ENCODE data around the gene SHLD1. TPM values are rescaled to one million over a fixed set of nuclear protein-coding genes. Genes with fewer than 3 reads are reported as not detected.

Gene SHLD1
- total RNA-seq, 2 donors from 2014 or later: 6.4 to 10.5 TPM

DNA sequence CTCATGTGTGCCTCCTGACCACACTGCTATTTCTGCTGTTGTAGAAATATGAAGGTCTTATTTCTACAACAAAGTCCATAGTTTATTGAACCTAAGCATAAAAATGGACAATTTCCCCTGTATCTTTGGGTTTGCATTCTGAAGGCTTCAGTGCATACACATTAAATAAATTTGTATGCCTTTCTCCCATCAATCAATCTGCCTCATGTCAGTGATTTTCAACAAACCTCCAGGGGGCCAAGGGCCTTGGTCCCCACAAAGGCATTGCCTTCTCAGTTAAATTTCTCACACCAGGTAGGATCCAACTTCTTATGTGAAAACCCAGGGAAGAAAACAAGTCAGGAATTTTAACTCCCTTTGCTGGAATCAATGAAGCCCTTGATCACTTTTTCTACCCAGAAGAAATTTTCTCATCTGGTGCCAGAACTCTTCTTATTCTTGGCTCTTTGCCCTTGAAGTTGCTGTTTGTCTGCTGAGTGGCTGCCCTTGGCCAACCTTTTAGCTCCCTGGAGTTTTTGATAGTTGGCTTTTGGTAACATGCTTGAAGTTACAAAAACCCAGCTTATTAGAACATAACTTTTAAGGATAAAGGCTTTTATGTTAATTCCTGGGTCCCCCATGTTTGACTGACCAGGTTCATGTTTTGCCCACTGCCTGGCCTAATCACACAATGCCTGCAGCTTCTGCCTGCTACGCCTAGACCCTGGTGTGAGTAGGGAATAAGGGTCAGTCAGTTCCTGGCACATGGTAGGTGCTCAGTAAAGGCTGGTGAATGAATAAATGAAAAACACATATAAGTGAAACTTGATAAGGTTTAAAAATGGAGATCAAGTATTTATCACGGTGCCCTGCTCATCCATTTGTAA, 37.0 kb downstream of the SHLD1 start:
- intact Hi-C loops (cut with DNase I): loop anchor here (2.0 to 5.0 kb wide), 3 partner anchors 60 to 260 kb away; no protein-coding TSS in a partner anchor
- TF ChIP-seq POLR2AphosphoS5 (IDR thresholded peaks at IDR 0.05) (no peak), POLR2A (IDR thresholded peaks at IDR 0.05) (no peak)
- TF ChIP-seq, protein P1, sequence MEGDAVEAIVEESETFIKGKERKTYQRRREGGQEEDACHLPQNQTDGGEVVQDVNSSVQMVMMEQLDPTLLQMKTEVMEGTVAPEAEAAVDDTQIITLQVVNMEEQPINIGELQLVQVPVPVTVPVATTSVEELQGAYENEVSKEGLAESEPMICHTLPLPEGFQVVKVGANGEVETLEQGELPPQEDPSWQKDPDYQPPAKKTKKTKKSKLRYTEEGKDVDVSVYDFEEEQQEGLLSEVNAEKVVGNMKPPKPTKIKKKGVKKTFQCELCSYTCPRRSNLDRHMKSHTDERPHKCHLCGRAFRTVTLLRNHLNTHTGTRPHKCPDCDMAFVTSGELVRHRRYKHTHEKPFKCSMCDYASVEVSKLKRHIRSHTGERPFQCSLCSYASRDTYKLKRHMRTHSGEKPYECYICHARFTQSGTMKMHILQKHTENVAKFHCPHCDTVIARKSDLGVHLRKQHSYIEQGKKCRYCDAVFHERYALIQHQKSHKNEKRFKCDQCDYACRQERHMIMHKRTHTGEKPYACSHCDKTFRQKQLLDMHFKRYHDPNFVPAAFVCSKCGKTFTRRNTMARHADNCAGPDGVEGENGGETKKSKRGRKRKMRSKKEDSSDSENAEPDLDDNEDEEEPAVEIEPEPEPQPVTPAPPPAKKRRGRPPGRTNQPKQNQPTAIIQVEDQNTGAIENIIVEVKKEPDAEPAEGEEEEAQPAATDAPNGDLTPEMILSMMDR (IDR thresholded peaks at IDR 0.05): no peak
- Histone ChIP-seq H3K4me1 (replicated peaks) (peaks cover 4% of the 10 kb centered on the region), H3K27me3 (replicated peaks; ENCODE audit: insufficient read depth) (no peaks in the 10 kb centered on the region), H3K4me3 (no peak overlapping the region), H3K36me3 (no peaks in the 10 kb centered on the region), H3K9me3 (no peaks in the 10 kb centered on the region), H3K27ac (peak overlapping the region in 1 of 2 donors; percentile 23)
- DNase-seq (ENCODE audit: low spot score): peak; percentile 22
- 71% methylated on average over 2 of the region's 2 CpGs for WGBS

DNA sequence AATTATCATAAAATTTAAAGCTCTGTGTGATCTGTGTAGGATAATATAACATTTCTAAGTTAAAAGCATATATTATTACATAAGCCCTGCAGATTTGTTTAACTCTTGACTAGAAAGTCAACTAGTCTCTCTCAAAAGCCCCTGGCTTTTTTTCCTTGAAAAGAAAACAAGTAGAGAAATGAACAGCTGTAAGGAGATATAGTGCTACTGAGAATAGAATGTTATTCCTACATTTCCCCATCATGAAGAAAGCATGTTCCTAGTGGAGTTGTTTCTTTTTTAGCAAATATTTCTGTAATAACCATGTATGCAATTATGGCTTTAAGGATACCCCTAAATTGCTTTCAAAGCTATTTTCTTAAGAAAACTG, 37.6 kb downstream of the SHLD1 start:
- TF ChIP-seq POLR2AphosphoS5 (IDR thresholded peaks at IDR 0.05) (no peak), POLR2A (IDR thresholded peaks at IDR 0.05) (no peak)
- TF ChIP-seq, protein P1 (IDR thresholded peaks at IDR 0.05): no peak
- intact Hi-C loops (cut with DNase I): loop anchor here (2.0 to 5.0 kb wide), 3 partner anchors 61 to 260 kb away; no protein-coding TSS in a partner anchor
- Histone ChIP-seq H3K4me3 (no peak overlapping the region), H3K4me1 (replicated peaks) (peaks cover 2% of the 10 kb centered on the region), H3K36me3 (no peaks in the 10 kb centered on the region), H3K27me3 (replicated peaks; ENCODE audit: insufficient read depth) (no peaks in the 10 kb centered on the region), H3K27ac (no peak overlapping the region), H3K9me3 (no peaks in the 10 kb centered on the region)
- DNase-seq (ENCODE audit: low spot score): no peak

DNA sequence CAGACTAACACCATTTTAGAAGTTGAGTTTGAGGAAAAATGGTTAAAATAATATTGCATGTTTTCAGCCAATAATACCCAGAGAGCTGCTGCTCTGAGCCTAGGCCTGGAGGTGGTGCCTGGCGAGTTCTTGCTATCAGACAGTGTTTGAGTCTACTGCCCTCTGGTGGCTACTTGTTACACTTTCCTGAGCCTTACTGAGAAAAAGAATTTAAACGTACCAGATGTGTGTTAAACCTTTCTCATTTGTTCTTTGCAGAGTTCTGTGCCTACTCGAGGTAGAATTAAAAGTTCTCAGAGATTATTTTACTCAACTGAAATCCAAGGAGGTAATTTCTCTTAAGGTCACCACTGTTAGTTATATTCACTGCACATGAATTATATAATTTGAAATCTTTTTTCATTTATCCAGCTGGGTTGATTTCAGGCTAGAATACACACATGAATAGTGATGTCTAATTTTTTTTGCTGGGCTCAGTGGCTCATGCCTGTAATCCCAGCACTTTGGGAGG, 38.2 kb downstream of the SHLD1 start:
- Histone ChIP-seq H3K36me3 (no peaks in the 10 kb centered on the region), H3K4me1 (replicated peaks) (peaks cover 2% of the 10 kb centered on the region), H3K27ac (no peak overlapping the region), H3K9me3 (no peaks in the 10 kb centered on the region), H3K27me3 (replicated peaks; ENCODE audit: insufficient read depth) (no peaks in the 10 kb centered on the region), H3K4me3 (no peak overlapping the region)
- TF ChIP-seq POLR2A (IDR thresholded peaks at IDR 0.05) (no peak), POLR2AphosphoS5 (IDR thresholded peaks at IDR 0.05) (peak; percentile 61)
- TF ChIP-seq, protein P1 (IDR thresholded peaks at IDR 0.05): peak; percentile 74 to 95 (median 92)
- peak; percentile 89 for DNase-seq (ENCODE audit: low spot score)
- intact Hi-C loops (cut with DNase I): loop anchor here (5.0 kb wide), 2 partner anchors 221 to 261 kb away; no protein-coding TSS in a partner anchor
- 1% methylated on average over 3 of the region's 3 CpGs for whole genome bisulfite sequencing

DNA sequence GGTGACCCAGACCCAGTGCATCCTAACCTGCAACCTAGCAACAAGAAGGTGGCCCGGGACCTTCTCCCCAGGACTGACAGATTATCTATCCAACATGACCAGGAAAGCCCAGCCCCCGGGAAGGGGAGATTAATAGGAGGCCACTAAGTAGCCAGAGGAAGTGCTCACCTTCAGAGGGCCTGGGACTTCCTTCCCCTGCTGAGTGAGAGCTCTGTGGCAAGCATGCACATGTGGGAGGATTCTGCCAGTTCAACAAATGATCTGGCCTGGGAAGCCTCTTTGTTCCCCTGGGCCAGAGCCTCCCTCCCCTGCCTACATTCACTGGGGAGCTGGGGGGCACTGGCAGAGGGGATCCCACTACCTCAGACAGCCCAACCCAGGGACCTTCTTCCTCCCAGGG, 39.6 kb downstream of the SHLD1 start:
- intact Hi-C loops (cut with DNase I): loop anchor here (5.0 kb wide), 3 partner anchors 223 to 287 kb away; no protein-coding TSS in a partner anchor
- 82% methylated on average over 2 of the region's 2 CpGs for WGBS
- no peak overlapping the region for H3K4me3 ChIP-seq
- no peak overlapping the region for H3K27ac ChIP-seq
- no peaks in the 10 kb centered on the region for H3K36me3 ChIP-seq
- H3K27me3 ChIP-seq (replicated peaks; ENCODE audit: insufficient read depth): no peaks in the 10 kb centered on the region
- H3K9me3 ChIP-seq: no peaks in the 10 kb centered on the region
- no peak for DNase-seq (ENCODE audit: low spot score)
- no peak for TF ChIP-seq POLR2A (IDR thresholded peaks at IDR 0.05)
- peaks cover 2% of the 10 kb centered on the region for H3K4me1 ChIP-seq (replicated peaks)

DNA sequence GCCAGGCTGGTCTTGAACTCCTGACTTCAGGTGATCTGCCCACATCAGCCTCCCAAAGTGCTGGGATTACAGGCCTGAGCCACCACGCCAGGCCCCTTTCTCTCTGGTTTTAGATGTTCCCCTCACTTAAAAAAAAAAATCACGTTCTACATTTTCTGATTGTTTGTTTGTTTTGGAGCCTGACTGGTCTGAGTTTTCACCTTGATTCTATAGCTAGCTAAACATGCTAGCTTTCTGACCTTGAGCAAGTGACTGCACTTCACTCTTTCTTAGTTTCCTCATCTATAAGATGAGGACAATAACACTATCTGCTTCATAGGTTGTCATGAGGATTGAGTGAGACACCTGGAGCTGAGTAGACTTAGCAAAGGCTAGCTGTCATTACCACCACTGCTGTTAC, 43.7 kb downstream of the SHLD1 start:
- 62% methylated on average over 2 of the region's 2 CpGs for whole genome bisulfite sequencing
- Histone ChIP-seq H3K9me3 (no peaks in the 10 kb centered on the region), H3K4me1 (replicated peaks) (no peaks in the 10 kb centered on the region), H3K36me3 (no peaks in the 10 kb centered on the region), H3K4me3 (no peak overlapping the region), H3K27me3 (replicated peaks; ENCODE audit: insufficient read depth) (no peaks in the 10 kb centered on the region), H3K27ac (no peak overlapping the region)
- no peak for TF ChIP-seq POLR2A (IDR thresholded peaks at IDR 0.05)
- TF ChIP-seq, protein P1 (IDR thresholded peaks at IDR 0.05): no peak
- TF ChIP-seq POLR2AphosphoS5 (IDR thresholded peaks at IDR 0.05): no peak
- intact Hi-C loops (cut with DNase I): loop anchor here (5.0 kb wide), 1 partner anchor 283 kb away; no protein-coding TSS in a partner anchor
- no peak for DNase-seq (ENCODE audit: low spot score)
